ENCODE measurements around the gene C11orf54. TPM values are rescaled to one million over a fixed set of nuclear protein-coding genes. Genes with fewer than 3 reads are reported as not detected.

C11orf54 gene
- total RNA-seq, 1 donor from 2014 or later, result 47.5 TPM

DNA sequence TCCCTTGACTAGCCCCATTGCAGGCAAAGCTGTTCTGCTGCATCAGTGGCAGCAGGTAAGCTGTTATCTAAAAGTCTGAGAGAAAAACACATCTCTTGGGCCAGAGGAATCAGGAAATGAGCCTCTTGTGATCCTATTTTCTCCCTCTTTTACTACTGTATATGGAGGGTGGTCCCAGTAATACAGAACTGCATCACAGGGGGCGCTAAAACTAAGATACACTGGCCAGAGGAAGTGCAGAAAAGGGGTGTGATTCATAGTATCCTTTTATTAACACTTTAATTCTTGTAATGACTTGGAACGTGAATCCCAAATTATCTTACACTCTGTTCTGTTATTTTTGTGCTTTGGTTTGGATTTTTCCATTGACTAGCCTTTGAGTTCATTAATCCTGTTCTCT lies 33.8 kb downstream of the C11orf54 start:
- H3K4me1 ChIP-seq (ENCODE audit: control insufficient read depth in 3 of 3, insufficient read depth in 3 of 3, low read length in 3 of 3), result no peaks in the 10 kb centered on the region
- no peak overlapping the region for H3K4me3 ChIP-seq (ENCODE audit: low read length in 3 of 3)
- H3K36me3 ChIP-seq (ENCODE audit: control insufficient read depth in 3 of 3, insufficient read depth in 3 of 3, low read length in 3 of 3), result peaks cover 0 to 3% (median 0%) of the 10 kb centered on the region in 3 donors
- H3K27ac ChIP-seq (ENCODE audit: low read depth, low read length), result no peak overlapping the region
- no peaks in the 10 kb centered on the region for H3K27me3 ChIP-seq (ENCODE audit: control insufficient read depth in 3 of 3, insufficient read depth in 3 of 3, low read length in 3 of 3)
- H3K9me3 ChIP-seq (ENCODE audit: control insufficient read depth in 3 of 3, low read length in 3 of 3), result no peaks in the 10 kb centered on the region
- no peak overlapping the region for H3K9ac ChIP-seq (ENCODE audit: low read depth in 1 of 3, low read length in 3 of 3)

DNA sequence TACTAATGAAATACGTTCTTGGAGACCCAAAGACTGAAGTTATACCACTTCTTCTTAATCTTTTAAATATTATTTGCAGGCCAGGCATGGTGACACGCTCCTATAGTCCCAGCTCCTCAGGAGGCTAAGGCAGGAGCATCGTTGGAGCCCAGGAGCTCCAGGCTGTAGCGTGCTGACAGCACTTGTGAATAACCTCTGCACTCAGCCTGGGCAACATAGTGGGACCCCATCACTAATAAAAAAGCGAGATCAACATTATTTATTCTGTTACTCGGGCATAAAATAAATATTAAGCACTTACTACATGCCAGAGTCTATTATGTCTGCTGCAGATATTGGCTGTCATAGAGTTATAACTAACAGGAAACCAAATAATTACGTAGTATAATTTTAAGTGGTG lies 41.9 kb downstream of the C11orf54 start:
- H3K36me3 ChIP-seq (ENCODE audit: control insufficient read depth in 3 of 3, insufficient read depth in 3 of 3, low read length in 3 of 3), result peaks cover 0 to 4% (median 0%) of the 10 kb centered on the region in 3 donors
- peak overlapping the region in 1 of 3 donors; percentile 94 for H3K9ac ChIP-seq (ENCODE audit: low read depth in 1 of 3, low read length in 3 of 3)
- H3K4me3 ChIP-seq (ENCODE audit: low read length in 3 of 3), result peak overlapping the region; percentile 97 to 99 (median 98)
- no peaks in the 10 kb centered on the region for H3K9me3 ChIP-seq (ENCODE audit: control insufficient read depth in 3 of 3, low read length in 3 of 3)
- H3K27ac ChIP-seq (ENCODE audit: low read depth, low read length), result no peak overlapping the region
- no peaks in the 10 kb centered on the region for H3K27me3 ChIP-seq (ENCODE audit: control insufficient read depth in 3 of 3, insufficient read depth in 3 of 3, low read length in 3 of 3)
- H3K4me1 ChIP-seq (ENCODE audit: control insufficient read depth in 3 of 3, insufficient read depth in 3 of 3, low read length in 3 of 3), result peaks cover 23 to 28% (median 25%) of the 10 kb centered on the region in 3 donors

DNA sequence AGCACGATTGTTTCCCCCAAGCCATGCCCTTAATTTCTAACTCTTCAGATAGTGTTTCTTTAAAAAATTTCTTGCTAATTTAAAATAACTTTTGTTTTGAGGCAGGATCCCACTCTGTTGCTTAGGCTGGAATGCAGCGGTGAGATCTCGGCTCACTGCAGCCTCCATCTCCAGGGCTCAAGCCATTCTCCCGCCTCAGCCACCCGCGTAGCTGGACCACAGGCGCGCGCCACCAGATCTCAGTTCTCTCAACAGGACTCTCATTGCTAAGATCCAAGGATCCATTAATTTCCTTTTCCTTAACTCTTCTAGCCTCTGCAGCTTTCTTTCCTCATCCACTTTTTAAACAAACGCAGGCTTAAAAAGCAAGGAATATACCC lies 42.3 kb downstream of the C11orf54 start:
- peak overlapping the region; percentile 97 to 99 (median 98) for H3K4me3 ChIP-seq (ENCODE audit: low read length in 3 of 3)
- H3K9ac ChIP-seq (ENCODE audit: low read depth in 1 of 3, low read length in 3 of 3), result peak overlapping the region; percentile 64 to 98 (median 94)
- peak overlapping the region; percentile 92 for H3K27ac ChIP-seq (ENCODE audit: low read depth, low read length)
- H3K9me3 ChIP-seq (ENCODE audit: control insufficient read depth in 3 of 3, low read length in 3 of 3), result no peaks in the 10 kb centered on the region
- no peaks in the 10 kb centered on the region for H3K27me3 ChIP-seq (ENCODE audit: control insufficient read depth in 3 of 3, insufficient read depth in 3 of 3, low read length in 3 of 3)
- peaks cover 0 to 4% (median under 1%) of the 10 kb centered on the region in 3 donors for H3K36me3 ChIP-seq (ENCODE audit: control insufficient read depth in 3 of 3, insufficient read depth in 3 of 3, low read length in 3 of 3)
- peaks cover 23 to 28% (median 25%) of the 10 kb centered on the region in 3 donors for H3K4me1 ChIP-seq (ENCODE audit: control insufficient read depth in 3 of 3, insufficient read depth in 3 of 3, low read length in 3 of 3)

DNA sequence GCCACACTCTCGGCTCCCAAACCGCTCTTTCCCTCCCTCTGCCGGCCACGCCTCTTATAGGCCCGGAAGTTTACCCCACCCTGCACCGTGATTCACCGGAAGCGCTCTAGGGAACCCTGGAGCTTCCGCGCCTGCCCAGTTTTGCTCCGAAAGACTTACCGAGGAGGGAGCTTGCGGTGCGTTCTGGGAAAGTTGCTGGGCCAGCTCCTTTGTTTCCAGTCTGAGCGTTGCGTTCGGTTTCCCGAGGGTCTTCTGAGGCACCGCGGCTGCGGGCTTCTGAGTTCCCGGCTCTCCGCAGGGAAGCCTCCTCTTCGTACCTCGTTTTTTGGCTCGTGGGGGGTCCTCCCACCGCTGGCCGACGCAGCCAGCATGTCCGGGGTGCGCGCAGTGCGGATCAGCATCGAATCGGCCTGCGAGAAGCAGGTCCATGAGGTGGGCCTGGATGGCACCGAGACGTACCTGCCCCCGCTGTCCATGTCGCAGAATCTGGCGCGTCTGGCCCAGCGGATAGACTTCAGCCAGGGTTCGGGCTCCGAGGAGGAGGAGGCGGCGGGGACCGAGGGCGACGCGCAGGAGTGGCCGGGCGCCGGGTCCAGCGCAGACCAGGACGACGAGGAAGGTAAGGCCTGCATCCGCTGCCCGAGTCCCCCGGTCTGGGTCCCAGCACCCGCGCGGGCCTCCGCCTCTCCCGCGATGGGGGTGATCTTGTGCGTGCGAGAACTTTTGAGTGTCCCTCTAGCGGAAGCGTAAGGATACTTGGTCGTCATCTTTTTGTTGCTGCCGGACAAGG lies 42.9 kb downstream of the C11orf54 start, which contains the start of gene MED17:
TSS of gene MED17 (plus strand) at position 138 of the 790 bp plus-strand sequence. CDS start at position 370, 232 bp downstream.
- Histone ChIP-seq H3K27me3 (ENCODE audit: control insufficient read depth in 3 of 3, insufficient read depth in 3 of 3, low read length in 3 of 3) (no peaks in the 10 kb centered on the region), H3K4me3 (ENCODE audit: low read length in 3 of 3) (peak within 1 kb of the TSS; percentile 97 to 99 (median 98)), H3K9ac (ENCODE audit: low read depth in 1 of 3, low read length in 3 of 3) (peak within 1 kb of the TSS; percentile 94 to 98 (median 95)), H3K36me3 (ENCODE audit: control insufficient read depth in 3 of 3, insufficient read depth in 3 of 3, low read length in 3 of 3) (peaks cover 0 to 6% (median 4%) of the 10 kb centered on the region in 3 donors), H3K9me3 (ENCODE audit: control insufficient read depth in 3 of 3, low read length in 3 of 3) (no peaks in the 10 kb centered on the region), H3K27ac (ENCODE audit: low read depth, low read length) (peak within 1 kb of the TSS; percentile 92), H3K4me1 (ENCODE audit: control insufficient read depth in 3 of 3, insufficient read depth in 3 of 3, low read length in 3 of 3) (peaks cover 23 to 28% (median 25%) of the 10 kb centered on the region in 3 donors)

DNA sequence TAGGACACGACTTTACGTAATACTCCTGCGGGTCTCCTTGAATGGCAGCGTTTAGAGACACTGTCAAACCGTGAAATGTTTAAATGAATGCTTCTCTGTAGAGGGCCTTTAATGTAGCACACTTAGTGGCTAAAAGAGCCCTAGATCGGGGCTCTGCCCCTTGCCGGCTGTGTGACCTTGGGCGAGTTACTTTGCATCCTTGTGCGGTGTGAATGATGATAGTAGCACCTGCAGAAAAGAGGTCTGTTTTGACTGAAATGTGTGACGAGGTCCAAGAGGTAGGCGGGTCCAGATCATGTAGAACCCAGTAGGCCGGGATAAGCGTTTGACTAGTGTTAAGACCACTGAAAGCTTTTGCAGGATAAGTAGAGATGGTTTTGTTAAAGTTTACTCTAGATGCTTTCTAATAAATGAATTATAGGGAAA lies 43.5 kb downstream of the C11orf54 start:
- Histone ChIP-seq H3K9ac (ENCODE audit: low read depth in 1 of 3, low read length in 3 of 3) (peak overlapping the region; percentile 94 to 98 (median 95)), H3K27ac (ENCODE audit: low read depth, low read length) (peak overlapping the region; percentile 92), H3K9me3 (ENCODE audit: control insufficient read depth in 3 of 3, low read length in 3 of 3) (no peaks in the 10 kb centered on the region)

DNA sequence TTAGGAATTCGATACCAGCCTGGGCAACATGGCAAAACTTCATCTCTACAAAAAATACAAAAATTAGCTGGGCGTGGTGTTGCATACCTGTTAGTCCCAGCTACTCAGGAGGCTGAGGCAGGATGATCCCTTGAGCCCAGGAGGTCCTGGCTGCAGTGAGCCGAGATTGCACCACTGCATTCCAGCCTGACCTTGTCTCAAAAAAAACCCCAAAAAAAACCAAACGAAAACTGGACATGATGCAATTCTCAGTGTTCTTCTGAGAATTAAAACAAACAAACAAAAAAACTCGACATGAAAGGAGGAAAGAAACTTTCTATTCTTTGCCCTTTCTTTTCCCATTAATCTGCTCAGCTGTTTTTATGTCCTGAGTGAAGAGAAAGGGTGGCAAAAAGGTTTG lies 50.0 kb downstream of the C11orf54 start:
- no peak overlapping the region for H3K4me3 ChIP-seq (ENCODE audit: low read length in 3 of 3)
- no peaks in the 10 kb centered on the region for H3K9me3 ChIP-seq (ENCODE audit: control insufficient read depth in 3 of 3, low read length in 3 of 3)
- no peak overlapping the region for H3K27ac ChIP-seq (ENCODE audit: low read depth, low read length)
- peaks cover 30 to 58% (median 48%) of the 10 kb centered on the region in 3 donors for H3K36me3 ChIP-seq (ENCODE audit: control insufficient read depth in 3 of 3, insufficient read depth in 3 of 3, low read length in 3 of 3)
- no peak overlapping the region for H3K9ac ChIP-seq (ENCODE audit: low read depth in 1 of 3, low read length in 3 of 3)
- H3K4me1 ChIP-seq (ENCODE audit: control insufficient read depth in 3 of 3, insufficient read depth in 3 of 3, low read length in 3 of 3), result peaks cover 4 to 5% (median 5%) of the 10 kb centered on the region in 3 donors
- H3K27me3 ChIP-seq (ENCODE audit: control insufficient read depth in 3 of 3, insufficient read depth in 3 of 3, low read length in 3 of 3), result no peaks in the 10 kb centered on the region

More for the DNA sequence above, 43.5 kb downstream of the C11orf54 start:
- Histone ChIP-seq H3K36me3 (ENCODE audit: control insufficient read depth in 3 of 3, insufficient read depth in 3 of 3, low read length in 3 of 3) (peaks cover 0 to 12% (median 5%) of the 10 kb centered on the region in 3 donors), H3K4me3 (ENCODE audit: low read length in 3 of 3) (peak overlapping the region; percentile 97 to 99 (median 98)), H3K27me3 (ENCODE audit: control insufficient read depth in 3 of 3, insufficient read depth in 3 of 3, low read length in 3 of 3) (no peaks in the 10 kb centered on the region), H3K4me1 (ENCODE audit: control insufficient read depth in 3 of 3, insufficient read depth in 3 of 3, low read length in 3 of 3) (peaks cover 23 to 28% (median 25%) of the 10 kb centered on the region in 3 donors)

DNA sequence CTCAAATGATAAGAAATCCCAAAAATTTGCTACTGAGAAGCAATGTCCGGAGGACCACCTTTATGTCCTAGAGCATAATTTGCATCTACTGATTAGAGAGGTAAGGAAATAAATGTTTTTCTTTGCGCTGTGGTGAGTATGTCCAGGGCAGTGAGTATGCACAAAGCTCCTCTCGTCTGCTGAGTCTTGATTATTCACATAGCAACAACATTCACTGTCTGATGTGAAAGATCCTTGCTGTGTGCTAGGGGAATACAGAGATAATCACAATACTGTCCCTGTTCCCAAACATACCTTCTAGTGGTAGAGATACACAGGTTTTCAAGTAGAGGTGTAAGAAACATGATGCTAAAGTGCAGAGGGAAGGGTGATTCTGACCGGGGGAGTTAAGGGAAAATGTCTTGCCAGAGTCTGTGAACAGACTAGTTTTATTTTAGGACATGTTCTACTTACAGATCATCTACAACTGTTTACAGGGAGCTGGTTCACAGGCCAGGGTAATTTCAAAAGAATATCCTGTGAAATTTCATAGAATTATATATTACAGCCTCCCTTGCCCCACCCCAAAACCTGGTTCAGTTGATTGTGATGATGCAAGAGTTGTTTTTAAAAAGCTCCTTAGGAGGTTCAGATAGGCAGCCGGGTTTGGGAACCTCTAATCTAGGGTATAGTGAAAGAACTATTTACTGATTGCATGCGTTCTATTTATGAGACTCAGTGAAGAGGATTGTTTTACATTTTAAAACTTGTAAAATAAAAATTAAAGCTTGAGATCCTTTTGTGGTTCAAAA lies 55.2 kb downstream of the C11orf54 start:
- Histone ChIP-seq H3K9ac (ENCODE audit: low read depth in 1 of 3, low read length in 3 of 3) (no peak overlapping the region), H3K27me3 (ENCODE audit: control insufficient read depth in 3 of 3, insufficient read depth in 3 of 3, low read length in 3 of 3) (no peaks in the 10 kb centered on the region), H3K4me1 (ENCODE audit: control insufficient read depth in 3 of 3, insufficient read depth in 3 of 3, low read length in 3 of 3) (no peaks in the 10 kb centered on the region), H3K4me3 (ENCODE audit: low read length in 3 of 3) (no peak overlapping the region), H3K9me3 (ENCODE audit: control insufficient read depth in 3 of 3, low read length in 3 of 3) (no peaks in the 10 kb centered on the region), H3K36me3 (ENCODE audit: control insufficient read depth in 3 of 3, insufficient read depth in 3 of 3, low read length in 3 of 3) (peaks cover 25 to 61% (median 57%) of the 10 kb centered on the region in 3 donors), H3K27ac (ENCODE audit: low read depth, low read length) (no peak overlapping the region)

DNA sequence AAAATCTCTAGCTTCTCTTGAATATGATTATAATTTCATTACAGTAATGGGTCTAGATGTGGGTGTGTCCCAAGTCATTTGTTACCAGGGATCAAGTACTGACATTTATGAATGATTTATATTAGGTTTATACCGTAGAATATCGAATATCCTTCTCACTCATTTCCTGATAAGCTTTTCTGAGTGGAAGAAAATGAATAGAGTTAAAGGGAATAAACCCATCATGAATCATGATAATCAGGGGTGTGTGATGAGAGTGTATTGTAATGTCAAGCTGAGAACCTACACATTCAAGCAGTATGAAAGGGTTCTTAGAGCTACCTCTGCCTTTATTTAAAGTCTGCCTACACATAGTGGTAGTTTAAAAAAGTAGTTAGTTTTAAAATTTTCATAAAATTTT lies 59.9 kb downstream of the C11orf54 start:
- peaks cover 19 to 53% (median 50%) of the 10 kb centered on the region in 3 donors for H3K36me3 ChIP-seq (ENCODE audit: control insufficient read depth in 3 of 3, insufficient read depth in 3 of 3, low read length in 3 of 3)

DNA sequence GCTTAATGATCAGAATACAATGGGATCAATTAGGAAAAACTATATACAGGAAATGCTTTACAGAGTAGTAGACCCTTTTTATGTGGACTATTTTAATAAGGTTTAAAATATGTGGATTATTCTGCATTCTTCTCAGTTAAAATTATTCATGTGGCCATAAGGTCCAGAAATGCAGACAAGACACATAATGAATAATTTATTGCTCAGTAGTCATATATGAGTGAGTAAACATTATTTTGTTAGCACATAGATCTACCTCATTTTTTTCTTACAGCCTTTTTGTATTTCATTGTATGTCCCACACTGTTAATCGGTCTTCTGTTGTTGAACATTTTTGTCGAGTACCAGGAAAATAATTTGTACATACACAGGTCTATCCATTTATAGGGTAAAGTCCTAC lies 63.4 kb downstream of the C11orf54 start:
- no peaks in the 10 kb centered on the region for H3K4me1 ChIP-seq (ENCODE audit: control insufficient read depth in 3 of 3, insufficient read depth in 3 of 3, low read length in 3 of 3)
- H3K36me3 ChIP-seq (ENCODE audit: control insufficient read depth in 3 of 3, insufficient read depth in 3 of 3, low read length in 3 of 3), result peaks cover 20 to 53% (median 49%) of the 10 kb centered on the region in 3 donors
- H3K4me3 ChIP-seq (ENCODE audit: low read length in 3 of 3), result no peak overlapping the region
- no peak overlapping the region for H3K27ac ChIP-seq (ENCODE audit: low read depth, low read length)
- H3K9me3 ChIP-seq (ENCODE audit: control insufficient read depth in 3 of 3, low read length in 3 of 3), result no peaks in the 10 kb centered on the region
- H3K27me3 ChIP-seq (ENCODE audit: control insufficient read depth in 3 of 3, insufficient read depth in 3 of 3, low read length in 3 of 3), result no peaks in the 10 kb centered on the region
- H3K9ac ChIP-seq (ENCODE audit: low read depth in 1 of 3, low read length in 3 of 3), result no peak overlapping the region

More for the DNA sequence above, 59.9 kb downstream of the C11orf54 start:
- Histone ChIP-seq H3K9me3 (ENCODE audit: control insufficient read depth in 3 of 3, low read length in 3 of 3) (no peaks in the 10 kb centered on the region), H3K9ac (ENCODE audit: low read depth in 1 of 3, low read length in 3 of 3) (no peak overlapping the region), H3K4me3 (ENCODE audit: low read length in 3 of 3) (no peak overlapping the region), H3K27me3 (ENCODE audit: control insufficient read depth in 3 of 3, insufficient read depth in 3 of 3, low read length in 3 of 3) (no peaks in the 10 kb centered on the region), H3K27ac (ENCODE audit: low read depth, low read length) (no peak overlapping the region), H3K4me1 (ENCODE audit: control insufficient read depth in 3 of 3, insufficient read depth in 3 of 3, low read length in 3 of 3) (no peaks in the 10 kb centered on the region)
